Endothelial cell of umbilical vein (primary cell): ENCODE data around the gene PRR19. TPM values are rescaled to one million over a fixed set of nuclear protein-coding genes. Genes with fewer than 3 reads are reported as not detected.

Experiments used
- Bru-seq: library from RNA; stranded (reverse); fragments of 400-500 nt; gene quantifications from one replicate; lab custom pipeline; 2021; lab: Mats Ljungman, UMichigan
- BruChase-seq, 2 experiments: library from RNA; stranded (reverse); fragments of 400-500 nt; gene quantifications; one replicate each; lab custom pipeline; 2021; lab: Mats Ljungman, UMichigan
- BruUV-seq: library from RNA; stranded (reverse); fragments of 400-500 nt; replicated peaks from 2 replicates; lab custom pipeline; 2021; lab: Mats Ljungman, UMichigan
- CTCF ChIA-PET: fragments of 300-600, 350-600 bp; sonication (Branson Sonifier 250); formaldehyde crosslinking; loops from one replicate; lab custom pipeline; 2021; ENCODE audit warnings: antibody characterized with exemption, inconsistent platforms; lab: Charles Lee
- POLR2A ChIA-PET: fragments of 300-600, 350-600 bp; sonication (Branson Sonifier 250); formaldehyde crosslinking; loops from one replicate; lab custom pipeline; 2021; ENCODE audit warnings: antibody characterized with exemption, inconsistent platforms; lab: Charles Lee
- DNase-seq: peaks from one replicate; pipeline ENCODE4 v3.0.0-alpha.2; 2011; ENCODE audit warnings: low read depth, low spot score
- FAIRE-seq: peaks from 2 replicates; lab custom pipeline; 2011; peaks lifted over from hg19 to GRCh38; lab: Jason Lieb, UNC
- H2AFZ ChIP-seq: 2 replicates; pipeline ENCODE4 v1.6.0; 2012; ENCODE audit warnings: low read depth, low read length, control low read depth, inconsistent platforms
- H3K27ac ChIP-seq: 2 replicates; pipeline ENCODE4 v1.5.1; 2011; ENCODE audit warnings: low read depth, mild to moderate bottlenecking, control low read depth, low read length, moderate library complexity; ENCODE audit not compliant: insufficient read depth
- H3K27me3 ChIP-seq, 2 experiments: 2 replicates each; pipeline versions ENCODE4 v1.6.0 to v1.6.1; 2011; ENCODE audit warnings: low read length in 2 of 2, mixed read lengths in 1 of 2; ENCODE audit not compliant: control insufficient read depth in 2 of 2, insufficient read depth in 2 of 2
- H3K36me3 ChIP-seq, 2 experiments: 2 replicates in 1 of 2; 3 replicates in 1 of 2; pipeline ENCODE4 v1.5.1; 2011; ENCODE audit warnings: low read length in 2 of 2, mild to moderate bottlenecking in 1 of 2, moderate library complexity in 1 of 2; ENCODE audit not compliant: control insufficient read depth in 2 of 2, insufficient read depth in 2 of 2; ENCODE audit errors: extremely low read depth in 1 of 2
- H3K4me1 ChIP-seq: 3 replicates; pipeline ENCODE4 v1.5.1; 2011; ENCODE audit warnings: mild to moderate bottlenecking, low read length; ENCODE audit not compliant: control insufficient read depth, insufficient read depth; ENCODE audit errors: extremely low read depth
- H3K4me2 ChIP-seq: 2 replicates; pipeline ENCODE4 v1.6.1; 2011; ENCODE audit warnings: low read length, control low read depth, mixed read lengths; ENCODE audit not compliant: insufficient read depth
- H3K4me3 ChIP-seq, 3 experiments: fragments of 200-600 bp in 1 of 3; sonication (generic), shearing (Covaris generic) in 1 of 3; replicated peaks in 1 of 3; 2 replicates each; pipeline ENCODE4 v1.5.1; 2011 to 2016; ENCODE audit warnings: control low read depth in 3 of 3, low read length in 3 of 3, mild to moderate bottlenecking in 2 of 3, inconsistent platforms in 1 of 3, low read depth in 1 of 3, moderate library complexity in 1 of 3; ENCODE audit not compliant: insufficient read depth in 1 of 3
- H3K79me2 ChIP-seq: 2 replicates; pipeline ENCODE4 v1.6.0; 2012; ENCODE audit warnings: low read length, inconsistent platforms; ENCODE audit not compliant: control insufficient read depth, insufficient read depth
- H3K9ac ChIP-seq: replicated peaks from 2 replicates; pipeline ENCODE3; 2011; ENCODE audit warnings: low read length, control low read depth; ENCODE audit not compliant: insufficient read depth; ENCODE audit errors: extremely low read depth
- H3K9me1 ChIP-seq: replicated peaks from 3 replicates; pipeline ENCODE4 v1.6.0; 2011; ENCODE audit warnings: mild to moderate bottlenecking, low read length; ENCODE audit not compliant: control insufficient read depth, insufficient read depth; ENCODE audit errors: extremely low read depth
- H3K9me3 ChIP-seq: replicated peaks from 2 replicates; pipeline ENCODE4 v1.5.1; 2012; ENCODE audit warnings: low read length, inconsistent platforms; ENCODE audit not compliant: control insufficient read depth, insufficient read depth
- H4K20me1 ChIP-seq: replicated peaks from 2 replicates; pipeline ENCODE3; 2011; ENCODE audit warnings: mild to moderate bottlenecking, low read length; ENCODE audit not compliant: control insufficient read depth, insufficient read depth; ENCODE audit errors: extremely low read depth
- CTCF ChIP-seq, 2 donors: IDR thresholded peaks; 1 replicate in 1 of 2; 2 replicates in 1 of 2; pipeline ENCODE4 v1.5.1; 2011; ENCODE audit warnings: low read length in 2 of 2, mild to moderate bottlenecking in 2 of 2, moderate library complexity in 2 of 2, control low read depth in 1 of 2, inconsistent platforms in 1 of 2, low read depth in 1 of 2; ENCODE audit not compliant: insufficient read depth in 1 of 2; ENCODE audit errors: extremely low read depth in 1 of 2
- EZH2 ChIP-seq: IDR thresholded peaks from 2 replicates; pipeline ENCODE4 v1.6.1; 2012; ENCODE audit warnings: borderline replicate concordance, low read depth, mild to moderate bottlenecking, moderate library complexity, low read length, inconsistent platforms; ENCODE audit not compliant: severe bottlenecking
- FOS ChIP-seq: IDR thresholded peaks from 2 replicates; pipeline ENCODE4 v1.6.1; 2011; ENCODE audit warnings: mild to moderate bottlenecking, low read length, moderate library complexity, borderline replicate concordance; ENCODE audit not compliant: insufficient read depth
- GATA2 ChIP-seq: IDR thresholded peaks from 2 replicates; pipeline ENCODE4 v1.7.0; 2011; ENCODE audit warnings: low read depth, mild to moderate bottlenecking, moderate library complexity, mixed read lengths, low read length; ENCODE audit not compliant: insufficient read length, insufficient read depth
- JUN ChIP-seq: IDR thresholded peaks from 2 replicates; pipeline ENCODE4 v1.6.1; 2011; ENCODE audit warnings: borderline replicate concordance, low read depth; ENCODE audit not compliant: insufficient read length, insufficient read depth
- MAX ChIP-seq: IDR thresholded peaks from 2 replicates; pipeline ENCODE4 v1.6.1; 2011; ENCODE audit not compliant: insufficient read depth, insufficient read length
- MYC ChIP-seq: IDR thresholded peaks from one replicate; pipeline ENCODE4 v1.6.1; 2011; ENCODE audit warnings: mild to moderate bottlenecking, low read depth, low read length
- POLR2A ChIP-seq: IDR thresholded peaks from 2 replicates; pipeline ENCODE4 v1.6.1; 2012; ENCODE audit warnings: low read depth, mild to moderate bottlenecking, control low read depth, low read length
- POLR2AphosphoS5 ChIP-seq: IDR thresholded peaks from 2 replicates; pipeline ENCODE4 v1.6.1; 2012; ENCODE audit warnings: low read depth, mild to moderate bottlenecking, control low read depth, low read length, moderate library complexity; ENCODE audit not compliant: insufficient read depth
- dilution Hi-C: fragments of 300-500 bp; cut with MboI; formaldehyde crosslinking; loops from one replicate; pipeline ENCODE4 v1.15.0; 2019; ENCODE audit warnings: low sequenced_read_pairs; ENCODE audit not compliant: extremely low pct_ligation_motif_present
- intact Hi-C: fragments of 100-400 bp; cut with micrococcal nuclease; formaldehyde crosslinking; loops from one replicate; pipeline ENCODE4 v1.10.0; 2022
- long read RNA-seq: library from polyadenylated mRNA; stranded (forward); transcript quantifications from one replicate; pipeline ENCODE4 v2.0.0, GENCODE V29; 2021
- polyA minus RNA-seq, 3 experiments: library from RNA; depleted of rRNA, polyadenylated mRNA; stranded (reverse); fragments of >200 nt; gene quantifications; 1 replicate in 1 of 3; 2 replicates in 2 of 3; pipeline ENCODE4 v1.2.3, GENCODE V29; 2011
- polyA plus RNA-seq, 4 experiments: library from polyadenylated mRNA; depleted of rRNA in 3 of 4; stranded (reverse) in 3 of 4; unstranded in 1 of 4; fragments of >200 nt; gene quantifications; 2 replicates each; pipeline versions ENCODE4 v1.2.1 to v1.2.3, GENCODE V29; 2011 to 2012; ENCODE audit warnings: missing spikeins in 1 of 4
- total RNA-seq: library from RNA; stranded (reverse); gene quantifications from 2 replicates; pipeline ENCODE4 v1.2.3, GENCODE V29; 2021

PRR19 gene
- total RNA-seq (1.0 and 1.5 TPM in 2 replicates), polyA plus RNA-seq (1.4 and 1.9 TPM in 2 replicates), polyA minus RNA-seq (0.53 and 0.62 TPM in 2 replicates), Bru-seq, nascent RNA (percentile 19 among the genes with signal in this experiment), BruChase-seq, experiment 1, labeled RNA remaining after a 6-hour chase (percentile 30 among the genes with signal in this experiment), BruChase-seq, experiment 2, labeled RNA remaining after a 2-hour chase (percentile 26 among the genes with signal in this experiment)
- 0.98 and 1.0 TPM in 2 replicates for polyA plus RNA-seq (2011; cell fraction: cytosol; rRNA removed)
- polyA plus RNA-seq (2011; cell fraction: nucleus; rRNA removed): 0.55 and 0.92 TPM in 2 replicates
- polyA plus RNA-seq (2012): 1.1 and 1.3 TPM in 2 replicates
- not detected for polyA minus RNA-seq (2011; cell fraction: cytosol; rRNA and poly(A)+ RNA removed)
- polyA minus RNA-seq (2011; cell fraction: nucleus; rRNA and poly(A)+ RNA removed): 0.53 and 0.63 TPM in 2 replicates
- long read RNA-seq: 0 reads

GRCh38 chr19:42301646-42302203 lies at the start of gene PRR19:
Gene PRR19, plus strand, starts transcription at chr19:42302132. Its CDS starts 7,453 bp downstream, at chr19:42309585.
- H2AFZ ChIP-seq: peak within 1 kb of the TSS; percentile 96
- peaks cover 9% of the 10 kb centered on the region for H3K4me1 ChIP-seq
- H3K4me3 ChIP-seq: peak within 1 kb of the TSS; percentile 44 to 70 (median 54)
- H3K27me3 ChIP-seq: no peaks in the 10 kb centered on the region
- H3K79me2 ChIP-seq: no peaks in the 10 kb centered on the region
- dilution Hi-C loops: no loop called here
- H3K9ac ChIP-seq: peak within 1 kb of the TSS; percentile 41
- H3K27ac ChIP-seq: no peak within 1 kb of the TSS
- no peaks in the 10 kb centered on the region for H4K20me1 ChIP-seq
- no peak for TF ChIP-seq EZH2
- TF ChIP-seq JUN: no peak
- TF ChIP-seq MYC: no peak
- TF ChIP-seq POLR2AphosphoS5: no peak
- no peak for TF ChIP-seq POLR2A
- TF ChIP-seq FOS: no peak
- no peak for TF ChIP-seq MAX
- TF ChIP-seq GATA2: no peak
- no peak for TF ChIP-seq CTCF (IDR thresholded peaks at IDR 0.05; ENCODE audit: extremely low read depth in 1 of 2, insufficient read depth in 1 of 2, low read depth in 1 of 2, low read length in 2 of 2)
- no peak for DNase-seq
- no TSS peak for BruUV-seq
- ChIA-PET POLR2A (interaction anchor here (0.5 to 1.7 kb wide), 2 partner anchors 46 to 59 kb away, joined by 6 read pairs; no protein-coding TSS in a partner anchor), CTCF (interaction anchor here (1.0 to 1.4 kb wide), 2 partner anchors 9 to 21 kb away, joined by 4 read pairs; no protein-coding TSS in a partner anchor)
- no peaks in the 10 kb centered on the region for H3K9me3 ChIP-seq
- H3K9me1 ChIP-seq: no peaks in the 10 kb centered on the region
- peak within 1 kb of the TSS; percentile 70 for H3K4me2 ChIP-seq
- intact Hi-C loops: loop anchor here (1.0 kb wide), 4 partner anchors 15 to 84 kb away; partner anchors contain the start of genes DEDD2 and MEGF8
- no peak for FAIRE-seq
- H3K36me3 ChIP-seq: peaks cover 0 to 5% of the 10 kb centered on the region in 2 experiments
